ENCODE data around the gene NEK10. TPM values are rescaled to one million over a fixed set of nuclear protein-coding genes. Genes with fewer than 3 reads are reported as not detected.

NEK10 gene
- total and polyA plus RNA-seq, 2 donors (not counting 3 experiments of a cell fraction or from before 2014, with no cell fraction given), result 0.32 to 5.0 TPM

DNA sequence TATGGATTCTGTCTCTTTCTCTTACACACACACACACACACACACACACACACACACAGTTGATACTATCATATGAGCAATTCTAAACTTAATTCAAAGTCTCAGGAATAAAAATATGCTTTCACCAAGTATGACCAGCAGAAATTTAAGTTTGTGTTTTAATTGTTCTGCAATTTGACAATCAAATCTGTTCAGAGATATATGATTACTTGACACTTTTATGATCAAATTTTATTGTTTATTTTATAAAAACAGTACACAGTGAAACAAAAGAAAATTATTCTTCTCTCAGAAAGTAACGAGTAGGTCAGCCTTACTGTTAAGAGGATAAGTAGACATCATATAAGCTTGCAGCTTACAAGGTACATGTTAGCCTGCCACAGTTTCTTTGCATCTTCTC lies 114.3 kb downstream of the NEK10 start:
- Histone ChIP-seq H3K9me1 (replicated peaks; ENCODE audit: control insufficient read depth, extremely low read depth, insufficient read depth, low read length) (no peaks in the 10 kb centered on the region), H3K9me3 (replicated peaks; ENCODE audit: control insufficient read depth, insufficient read depth, low read length) (no peaks in the 10 kb centered on the region), H3K27me3 (ENCODE audit: control insufficient read depth in 2 of 2, insufficient read depth in 2 of 2, low read length in 2 of 2) (no peaks in the 10 kb centered on the region), H3K4me3 (replicated peaks in 1 of 3; ENCODE audit: insufficient read depth in 1 of 3, low read depth in 1 of 3, low read length in 3 of 3) (no peak overlapping the region), H3K4me2 (ENCODE audit: insufficient read depth, low read length) (no peak overlapping the region), H4K20me1 (replicated peaks; ENCODE audit: control insufficient read depth, extremely low read depth, insufficient read depth, low read length) (no peaks in the 10 kb centered on the region), H3K4me1 (ENCODE audit: control insufficient read depth, extremely low read depth, insufficient read depth, low read length) (no peaks in the 10 kb centered on the region), H3K9ac (replicated peaks; ENCODE audit: extremely low read depth, insufficient read depth, low read length) (no peak overlapping the region), H3K27ac (ENCODE audit: insufficient read depth, low read depth, low read length) (no peak overlapping the region), H3K36me3 (ENCODE audit: control insufficient read depth in 2 of 2, extremely low read depth in 1 of 2, insufficient read depth in 2 of 2, low read length in 2 of 2) (no peaks in the 10 kb centered on the region), H2AFZ (ENCODE audit: low read depth, low read length) (no peak overlapping the region), H3K79me2 (ENCODE audit: control insufficient read depth, insufficient read depth, low read length) (no peaks in the 10 kb centered on the region)
- no TSS peak for BruUV-seq (replicated peaks)
- dilution Hi-C loops (cut with MboI; ENCODE audit: extremely low pct_ligation_motif_present, low sequenced_read_pairs), result no loop called here
- ChIA-PET POLR2A (no interaction called here), CTCF (interaction anchor here (1.6 to 3.4 kb wide), 4 partner anchors 82 to 426 kb away, joined by 6 to 263 read pairs (median 26); no protein-coding TSS in a partner anchor)
- no peak for DNase-seq (ENCODE audit: low read depth, low spot score)
- intact Hi-C loops (cut with micrococcal nuclease), result no loop called here
- TF ChIP-seq EZH2 (IDR thresholded peaks at IDR 0.05; ENCODE audit: borderline replicate concordance, low read depth, low read length, severe bottlenecking), result no peak
- TF ChIP-seq, protein P1, sequence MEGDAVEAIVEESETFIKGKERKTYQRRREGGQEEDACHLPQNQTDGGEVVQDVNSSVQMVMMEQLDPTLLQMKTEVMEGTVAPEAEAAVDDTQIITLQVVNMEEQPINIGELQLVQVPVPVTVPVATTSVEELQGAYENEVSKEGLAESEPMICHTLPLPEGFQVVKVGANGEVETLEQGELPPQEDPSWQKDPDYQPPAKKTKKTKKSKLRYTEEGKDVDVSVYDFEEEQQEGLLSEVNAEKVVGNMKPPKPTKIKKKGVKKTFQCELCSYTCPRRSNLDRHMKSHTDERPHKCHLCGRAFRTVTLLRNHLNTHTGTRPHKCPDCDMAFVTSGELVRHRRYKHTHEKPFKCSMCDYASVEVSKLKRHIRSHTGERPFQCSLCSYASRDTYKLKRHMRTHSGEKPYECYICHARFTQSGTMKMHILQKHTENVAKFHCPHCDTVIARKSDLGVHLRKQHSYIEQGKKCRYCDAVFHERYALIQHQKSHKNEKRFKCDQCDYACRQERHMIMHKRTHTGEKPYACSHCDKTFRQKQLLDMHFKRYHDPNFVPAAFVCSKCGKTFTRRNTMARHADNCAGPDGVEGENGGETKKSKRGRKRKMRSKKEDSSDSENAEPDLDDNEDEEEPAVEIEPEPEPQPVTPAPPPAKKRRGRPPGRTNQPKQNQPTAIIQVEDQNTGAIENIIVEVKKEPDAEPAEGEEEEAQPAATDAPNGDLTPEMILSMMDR (IDR thresholded peaks at IDR 0.05; ENCODE audit: extremely low read depth in 1 of 2, insufficient read depth in 1 of 2, low read depth in 1 of 2, low read length in 2 of 2), result no peak
- TF ChIP-seq FOS (IDR thresholded peaks at IDR 0.05; ENCODE audit: borderline replicate concordance, insufficient read depth, low read length), result no peak
- TF ChIP-seq POLR2AphosphoS5 (IDR thresholded peaks at IDR 0.05; ENCODE audit: insufficient read depth, low read depth, low read length), result no peak
- no peak for TF ChIP-seq GATA2 (IDR thresholded peaks at IDR 0.05; ENCODE audit: insufficient read depth, insufficient read length, low read depth, low read length)
- no peak for TF ChIP-seq JUN (IDR thresholded peaks at IDR 0.05; ENCODE audit: borderline replicate concordance, insufficient read depth, insufficient read length, low read depth)
- TF ChIP-seq, protein P2, sequence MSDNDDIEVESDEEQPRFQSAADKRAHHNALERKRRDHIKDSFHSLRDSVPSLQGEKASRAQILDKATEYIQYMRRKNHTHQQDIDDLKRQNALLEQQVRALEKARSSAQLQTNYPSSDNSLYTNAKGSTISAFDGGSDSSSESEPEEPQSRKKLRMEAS (IDR thresholded peaks at IDR 0.05; ENCODE audit: insufficient read depth, insufficient read length), result no peak
- no peak for TF ChIP-seq POLR2A (IDR thresholded peaks at IDR 0.05; ENCODE audit: low read depth, low read length)
- TF ChIP-seq MYC (IDR thresholded peaks at IDR 0.05; ENCODE audit: low read depth, low read length), result no peak
- no peak for FAIRE-seq
